ENCODE data around the gene WDR90.

GRCh38 chr16:686459-687260 lies 37.5 kb downstream of the WDR90 start:
- TF ChIP-seq CTCF (IDR thresholded peaks at IDR 0.05), result no peak
- TF ChIP-seq POLR2A (IDR thresholded peaks at IDR 0.05), result no peak
- no peak for TF ChIP-seq EP300 (IDR thresholded peaks at IDR 0.05)
